ENCODE results near the gene RNF181.

- TF ChIP-seq GATA2 (IDR thresholded peaks at IDR 0.05; ENCODE audit: low read depth, low read length), result no peak
- TF ChIP-seq GATA3 (IDR thresholded peaks at IDR 0.05; ENCODE audit: low read depth, low read length), result no peak
Observed at GRCh38 chr2:85642725-85643124, 47.2 kb downstream of the RNF181 start.
